ENCODE data around the gene RABGAP1L. TPM values are rescaled to one million over a fixed set of nuclear protein-coding genes. Genes with fewer than 3 reads are reported as not detected.

The RABGAP1L gene
- total RNA-seq, 1 experiment from 2014 or later = 76.9 TPM

- TF ChIP-seq JAZF1 (CRISPR knock-in tag; IDR thresholded peaks at IDR 0.05) (no peak), TCF7 (CRISPR knock-in tag; IDR thresholded peaks at IDR 0.05; ENCODE audit: low read depth) (no peak), EMX1 (CRISPR knock-in tag; IDR thresholded peaks at IDR 0.05) (no peak), ATF3 (CRISPR knock-in tag; conservative IDR thresholded peaks at IDR 0.05) (no peak), MXD4 (CRISPR knock-in tag; IDR thresholded peaks at IDR 0.05; ENCODE audit: borderline replicate concordance) (no peak), FOXK1 (CRISPR knock-in tag; IDR thresholded peaks at IDR 0.05) (no peak), KAT7 (CRISPR knock-in tag; IDR thresholded peaks at IDR 0.05; ENCODE audit: borderline replicate concordance) (no peak), OVOL2 (CRISPR knock-in tag; IDR thresholded peaks at IDR 0.05; ENCODE audit: borderline replicate concordance) (no peak), PREB (CRISPR knock-in tag; IDR thresholded peaks at IDR 0.05; ENCODE audit: borderline replicate concordance) (no peak), ARID4B (CRISPR knock-in tag; IDR thresholded peaks at IDR 0.05; ENCODE audit: borderline replicate concordance) (no peak), E2F4 (CRISPR knock-in tag; IDR thresholded peaks at IDR 0.05; ENCODE audit: borderline replicate concordance, low read depth) (no peak), ELF4 (CRISPR knock-in tag; IDR thresholded peaks at IDR 0.05; ENCODE audit: low read depth) (no peak), CREB1 (CRISPR knock-in tag; IDR thresholded peaks at IDR 0.05) (no peak), RELA (CRISPR knock-in tag; IDR thresholded peaks at IDR 0.05; ENCODE audit: borderline replicate concordance) (no peak), MAX (CRISPR knock-in tag; IDR thresholded peaks at IDR 0.05) (no peak), ZNF416 (CRISPR knock-in tag; IDR thresholded peaks at IDR 0.05) (no peak), ZNF396 (CRISPR knock-in tag; IDR thresholded peaks at IDR 0.05; ENCODE audit: borderline replicate concordance) (no peak), RORB (CRISPR knock-in tag; IDR thresholded peaks at IDR 0.05) (no peak), ZNF423 (CRISPR knock-in tag; IDR thresholded peaks at IDR 0.05) (no peak), FOXP1 (CRISPR knock-in tag; IDR thresholded peaks at IDR 0.05; ENCODE audit: borderline replicate concordance) (no peak)
- Mint-ChIP-seq H3K36me3 (peaks cover 51% of the 10 kb centered on the region), H3K4me1 (peaks cover 4% of the 10 kb centered on the region; the same call in 1 of the 2 replicates), H3K27ac (no peak overlapping the region; the same call in 1 of the 2 replicates), H3K27me3 (ENCODE audit: low read depth) (no peaks in the 10 kb centered on the region), H3K4me3 (no peak overlapping the region), H3K9me3 (peaks cover 11% of the 10 kb centered on the region)
- ChIA-PET CTCF (no interaction called here), POLR2A (no interaction called here)
- no peak for ATAC-seq
- DNase-seq (ENCODE audit: low spot score) = no peak
These were observed 760.8 kb downstream of the RABGAP1L start for GRCh38 chr1:174920093-174920492.

GRCh38 chr1:174922121-174922520, 762.8 kb downstream of the RABGAP1L start:
- Mint-ChIP-seq H3K27me3 (ENCODE audit: low read depth) (no peaks in the 10 kb centered on the region), H3K36me3 (peaks cover 47% of the 10 kb centered on the region), H3K4me3 (no peak overlapping the region), H3K27ac (peak overlapping the region; percentile 45; the same call in 1 of the 2 replicates), H3K9me3 (peaks cover 11% of the 10 kb centered on the region), H3K4me1 (peaks cover 4% of the 10 kb centered on the region; the same call in 1 of the 2 replicates)
- ChIA-PET CTCF (interaction anchor here (0.6 kb wide), 1 partner anchor 84 kb away, joined by 5 read pairs; no protein-coding TSS in a partner anchor), POLR2A (no interaction called here)
- ATAC-seq = no peak
- DNase-seq (ENCODE audit: low spot score) = no peak
- no peak for TF ChIP-seq ARID4B (CRISPR knock-in tag; IDR thresholded peaks at IDR 0.05; ENCODE audit: borderline replicate concordance)
- TF ChIP-seq ETV6 (CRISPR knock-in tag; IDR thresholded peaks at IDR 0.05) = no peak
- no peak for TF ChIP-seq IRF2 (CRISPR knock-in tag; IDR thresholded peaks at IDR 0.05; ENCODE audit: borderline replicate concordance, low read depth)
- TF ChIP-seq JAZF1 (CRISPR knock-in tag; IDR thresholded peaks at IDR 0.05) = no peak
- TF ChIP-seq CREM (CRISPR knock-in tag; IDR thresholded peaks at IDR 0.05) = no peak
- TF ChIP-seq RELA (CRISPR knock-in tag; IDR thresholded peaks at IDR 0.05; ENCODE audit: borderline replicate concordance) = no peak
- no peak for TF ChIP-seq ZMAT4 (CRISPR knock-in tag; IDR thresholded peaks at IDR 0.05)
